Spleen (tissue), 11 donors: ENCODE results near the gene DUSP22. TPM values are rescaled to one million over a fixed set of nuclear protein-coding genes. Genes with fewer than 3 reads are reported as not detected.

ENCODE experiments used
- DNase-seq: peaks from one replicate; pipeline ENCODE4 v3.0.0-alpha.2; 2020
- H3K27ac ChIP-seq, 8 donors: fragments of 200-600 bp; sonication (generic) in 7 of 8; 1 replicate in 4 of 8; 2 replicates in 4 of 8; pipeline versions ENCODE4 v1.5.0 to v1.8.0; 2016 to 2021; ENCODE audit warnings: inconsistent platforms in 4 of 8, mild to moderate bottlenecking in 4 of 8, moderate library complexity in 1 of 8
- H3K27me3 ChIP-seq, 7 donors: fragments of 200-600 bp; sonication (generic) in 6 of 7; replicated peaks in 1 of 7; 1 replicate in 4 of 7; 2 replicates in 3 of 7; pipeline versions ENCODE4 v1.5.0 to v1.8.0; 2016 to 2021; ENCODE audit warnings: inconsistent platforms in 3 of 7, mild to moderate bottlenecking in 1 of 7
- H3K36me3 ChIP-seq, 6 donors: fragments of 200-600 bp; sonication (generic) in 5 of 6; 1 replicate in 4 of 6; 2 replicates in 2 of 6; pipeline versions ENCODE4 v1.5.0 to v1.8.0; 2016 to 2021; ENCODE audit warnings: inconsistent platforms in 2 of 6
- H3K4me1 ChIP-seq, 6 donors: fragments of 200-600 bp; sonication (generic) in 5 of 6; 1 replicate in 3 of 6; 2 replicates in 3 of 6; pipeline versions ENCODE4 v1.5.0 to v1.8.0; 2016 to 2021; ENCODE audit warnings: inconsistent platforms in 3 of 6
- H3K4me3 ChIP-seq, 8 donors: fragments of 200-600 bp; sonication (generic) in 7 of 8; 1 replicate in 4 of 8; 2 replicates in 4 of 8; pipeline versions ENCODE4 v1.5.0 to v1.8.0; 2016 to 2021; ENCODE audit warnings: inconsistent platforms in 4 of 8, mild to moderate bottlenecking in 4 of 8, moderate library complexity in 2 of 8
- H3K9me3 ChIP-seq, 8 donors: fragments of 200-600 bp; sonication (generic) in 7 of 8; 1 replicate in 4 of 8; 2 replicates in 4 of 8; pipeline versions ENCODE4 v1.5.0 to v1.8.0; 2016 to 2021; ENCODE audit warnings: inconsistent platforms in 4 of 8
- POLR2A ChIP-seq, 3 donors: fragments of 450-650 bp; IDR thresholded peaks; one replicate each; pipeline ENCODE4 v1.5.1; 2017; ENCODE audit warnings: antibody characterized with exemption in 3 of 3, mild to moderate bottlenecking in 1 of 3
- POLR2AphosphoS5 ChIP-seq, 3 donors: sonication (generic); formaldehyde crosslinking; IDR thresholded peaks; one replicate each; pipeline ENCODE4 v1.5.1; 2017; ENCODE audit warnings: antibody characterized with exemption in 3 of 3
- WGBS, 5 donors: extraction: QIAGEN DNeasy Blood & Tissue Kit in 3 of 5; methylation state at CpG; one replicate each; pipeline versions ENCODE4 v1.1.5 to v1.1.7; 2013 to 2018; 5-methylcytosine and 5-hydroxymethylcytosine counted together
- intact Hi-C: fragments of 100-400 bp; cut with DNase I; formaldehyde crosslinking; loops from one replicate; pipeline ENCODE4 v1.15.0; 2023; ENCODE audit warnings: low total_unique reads
- polyA plus RNA-seq, 3 donors: library from polyadenylated mRNA; stranded (reverse); fragments of 200-250 nt; gene quantifications; one replicate each; pipeline ENCODE4 v1.2.1, GENCODE V29; 2013
- total RNA-seq, 7 donors: library from RNA; depleted of rRNA in 3 of 7; stranded (reverse); fragments of >200 nt in 3 of 7; fragmentation: NEBNext Ultra II Directional in 4 of 7; extraction: Animal tissue kit (Norgen Biotek cat#: 25700) in 4 of 7; gene quantifications; one replicate each; pipeline versions ENCODE4 v1.1.0 to v1.2.1, GENCODE V29; 2016 to 2021
- TF ChIP-seq, protein P1 (sequence below), 11 experiments: fragments of 200-600 bp in 7 of 11; fragments of 450-650 bp in 4 of 11; sonication (generic) in 4 of 11; IDR thresholded peaks in 8 of 11; conservative IDR thresholded peaks in 3 of 11; 1 replicate in 7 of 11; 2 replicates in 4 of 11; pipeline versions ENCODE4 v1.4.0 to v1.8.0; 2016 to 2021; ENCODE audit warnings: antibody characterized with exemption in 11 of 11, inconsistent platforms in 4 of 11, mild to moderate bottlenecking in 1 of 11
- donor health status: healthy with polysubstance abuse.
- donor health status: DM: no; HTN: no; CAD: no; lungs with moderate emphysema.
- donor health status: DM: no; HTN: no; CAD: no.
- donor health status: Bipolar disorder and iron deficiency.
- donor health status: healthy.
- donor health status: DM: no; HTN: no; CAD: no.
- donor health status: DM: yes; HTN: yes; CAD: no.

The DUSP22 gene
- total and polyA plus RNA-seq, 10 donors = 41.2 to 120 (median 69.4) TPM

DNA sequence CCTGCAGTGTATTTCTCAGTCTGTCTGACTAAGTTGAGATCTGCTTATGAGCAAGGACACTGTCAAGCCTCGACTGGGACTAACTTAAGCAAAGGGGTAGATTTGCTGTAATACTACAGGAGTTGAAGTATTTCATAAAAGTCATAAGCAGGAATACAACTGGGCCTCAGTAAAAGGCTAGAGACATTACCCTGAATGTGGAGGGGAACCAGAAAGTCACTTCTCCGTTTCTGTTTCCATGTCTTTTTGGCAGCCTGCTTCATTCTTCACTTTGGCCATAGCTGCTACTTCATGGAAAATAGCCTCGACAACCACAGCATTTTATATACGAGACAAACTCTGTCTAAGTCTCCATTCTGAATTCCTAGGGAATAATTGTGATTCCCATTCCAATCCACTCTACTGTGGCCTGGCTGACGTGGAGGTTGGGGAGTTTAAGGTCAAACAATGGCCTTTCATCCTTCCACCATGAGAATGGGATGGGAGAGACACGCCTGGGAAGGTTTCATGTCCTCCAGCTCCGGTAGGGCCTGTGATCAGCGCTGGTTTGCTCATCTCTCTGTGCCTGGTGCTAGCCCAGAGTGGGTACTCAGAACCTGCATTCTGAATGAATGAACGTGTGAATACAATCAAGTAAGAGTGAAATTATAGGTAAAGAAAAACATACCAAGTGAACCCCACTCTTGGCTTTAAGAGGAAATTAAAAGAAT lies 37.1 kb upstream of the DUSP22 start:
- H3K4me1 ChIP-seq = peaks cover 0 to 73% (median 28%) of the 10 kb centered on the region in 6 donors
- H3K27me3 ChIP-seq = no peaks in the 10 kb centered on the region
- no peaks in the 10 kb centered on the region for H3K36me3 ChIP-seq
- whole genome bisulfite sequencing, 5 donors = 76 to 86% (median 83%) methylated on average over 9 of the region's 9 CpGs
- H3K27ac ChIP-seq = peak overlapping the region in 2 of 8 donors; percentile 3 to 10
- no peak for DNase-seq
- intact Hi-C loops = no loop called here
- H3K4me3 ChIP-seq = no peak overlapping the region
- TF ChIP-seq POLR2AphosphoS5 (IDR thresholded peaks at IDR 0.05) (no peak), POLR2A (IDR thresholded peaks at IDR 0.05) (no peak)
- TF ChIP-seq, protein P1, sequence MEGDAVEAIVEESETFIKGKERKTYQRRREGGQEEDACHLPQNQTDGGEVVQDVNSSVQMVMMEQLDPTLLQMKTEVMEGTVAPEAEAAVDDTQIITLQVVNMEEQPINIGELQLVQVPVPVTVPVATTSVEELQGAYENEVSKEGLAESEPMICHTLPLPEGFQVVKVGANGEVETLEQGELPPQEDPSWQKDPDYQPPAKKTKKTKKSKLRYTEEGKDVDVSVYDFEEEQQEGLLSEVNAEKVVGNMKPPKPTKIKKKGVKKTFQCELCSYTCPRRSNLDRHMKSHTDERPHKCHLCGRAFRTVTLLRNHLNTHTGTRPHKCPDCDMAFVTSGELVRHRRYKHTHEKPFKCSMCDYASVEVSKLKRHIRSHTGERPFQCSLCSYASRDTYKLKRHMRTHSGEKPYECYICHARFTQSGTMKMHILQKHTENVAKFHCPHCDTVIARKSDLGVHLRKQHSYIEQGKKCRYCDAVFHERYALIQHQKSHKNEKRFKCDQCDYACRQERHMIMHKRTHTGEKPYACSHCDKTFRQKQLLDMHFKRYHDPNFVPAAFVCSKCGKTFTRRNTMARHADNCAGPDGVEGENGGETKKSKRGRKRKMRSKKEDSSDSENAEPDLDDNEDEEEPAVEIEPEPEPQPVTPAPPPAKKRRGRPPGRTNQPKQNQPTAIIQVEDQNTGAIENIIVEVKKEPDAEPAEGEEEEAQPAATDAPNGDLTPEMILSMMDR (IDR thresholded peaks at IDR 0.05 in 8 of 11, conservative IDR thresholded peaks at IDR 0.05 in 3 of 11) = no peak
- peaks cover 0 to 6% (median 0%) of the 10 kb centered on the region in 8 donors for H3K9me3 ChIP-seq

DNA sequence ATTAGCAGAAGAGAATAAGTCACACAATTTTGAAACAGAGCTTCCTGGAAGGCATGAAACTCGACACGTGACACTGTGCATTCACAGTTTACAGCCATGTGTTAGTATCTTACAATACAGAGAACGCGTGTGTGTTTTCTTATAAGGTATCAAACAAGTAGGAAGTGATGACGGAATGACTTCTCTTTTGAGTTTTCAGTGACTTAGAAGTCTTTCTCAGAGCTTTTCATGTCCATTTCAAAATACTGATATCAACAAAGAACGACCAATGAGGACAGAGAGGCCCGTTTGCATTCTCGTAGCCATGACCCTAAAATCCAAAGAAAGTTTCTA lies 36.6 kb upstream of the DUSP22 start:
- Histone ChIP-seq H3K27me3 (no peaks in the 10 kb centered on the region), H3K4me1 (peaks cover 0 to 78% (median 28%) of the 10 kb centered on the region in 6 donors), H3K27ac (peak overlapping the region in 2 of 8 donors; percentile 3 to 24), H3K4me3 (no peak overlapping the region), H3K9me3 (peaks cover 0 to 6% (median 0%) of the 10 kb centered on the region in 8 donors), H3K36me3 (no peaks in the 10 kb centered on the region)
- TF ChIP-seq POLR2AphosphoS5 (IDR thresholded peaks at IDR 0.05) (no peak), POLR2A (IDR thresholded peaks at IDR 0.05) (no peak)
- TF ChIP-seq, protein P1 (IDR thresholded peaks at IDR 0.05 in 8 of 11, conservative IDR thresholded peaks at IDR 0.05 in 3 of 11) = no peak
- no peak for DNase-seq
- 62 to 83% (median 75%) methylated on average over 8 of the region's 8 CpGs for WGBS, 5 donors
- intact Hi-C loops = no loop called here

DNA sequence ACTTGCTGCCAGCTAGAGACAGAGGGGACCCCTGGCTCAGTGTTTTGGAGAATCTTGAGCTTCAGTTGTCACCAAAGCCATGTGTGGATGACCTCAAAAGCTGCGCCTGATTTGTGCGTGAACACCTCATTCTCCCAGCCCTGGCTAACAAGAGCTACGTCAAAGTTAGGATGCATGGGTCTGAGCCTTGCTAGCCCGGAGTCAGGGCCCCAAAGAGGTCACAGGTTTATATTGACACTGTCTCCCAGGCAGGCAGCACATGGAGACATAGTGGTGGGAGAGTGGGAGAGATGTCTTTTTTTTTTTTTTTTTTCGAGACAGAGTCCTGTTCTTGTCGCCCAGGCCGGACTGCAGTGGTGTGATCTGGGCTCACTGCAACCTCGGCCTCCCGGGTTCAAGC lies 36.1 kb upstream of the DUSP22 start:
- peaks cover 0 to 78% (median 28%) of the 10 kb centered on the region in 6 donors for H3K4me1 ChIP-seq
- no peak overlapping the region for H3K4me3 ChIP-seq
- intact Hi-C loops = no loop called here
- WGBS, 5 donors = 92 to 98% (median 96%) methylated on average over 7 to 9 of the region's 9 CpGs
- DNase-seq = no peak
- no peaks in the 10 kb centered on the region for H3K27me3 ChIP-seq
- H3K36me3 ChIP-seq = no peaks in the 10 kb centered on the region
- peaks cover 0 to 6% (median 0%) of the 10 kb centered on the region in 8 donors for H3K9me3 ChIP-seq
- H3K27ac ChIP-seq = peak overlapping the region in 1 of 8 donors; percentile 24
- TF ChIP-seq POLR2AphosphoS5 (IDR thresholded peaks at IDR 0.05) = no peak
- TF ChIP-seq, protein P1 (IDR thresholded peaks at IDR 0.05 in 8 of 11, conservative IDR thresholded peaks at IDR 0.05 in 3 of 11) = no peak
- no peak for TF ChIP-seq POLR2A (IDR thresholded peaks at IDR 0.05)

DNA sequence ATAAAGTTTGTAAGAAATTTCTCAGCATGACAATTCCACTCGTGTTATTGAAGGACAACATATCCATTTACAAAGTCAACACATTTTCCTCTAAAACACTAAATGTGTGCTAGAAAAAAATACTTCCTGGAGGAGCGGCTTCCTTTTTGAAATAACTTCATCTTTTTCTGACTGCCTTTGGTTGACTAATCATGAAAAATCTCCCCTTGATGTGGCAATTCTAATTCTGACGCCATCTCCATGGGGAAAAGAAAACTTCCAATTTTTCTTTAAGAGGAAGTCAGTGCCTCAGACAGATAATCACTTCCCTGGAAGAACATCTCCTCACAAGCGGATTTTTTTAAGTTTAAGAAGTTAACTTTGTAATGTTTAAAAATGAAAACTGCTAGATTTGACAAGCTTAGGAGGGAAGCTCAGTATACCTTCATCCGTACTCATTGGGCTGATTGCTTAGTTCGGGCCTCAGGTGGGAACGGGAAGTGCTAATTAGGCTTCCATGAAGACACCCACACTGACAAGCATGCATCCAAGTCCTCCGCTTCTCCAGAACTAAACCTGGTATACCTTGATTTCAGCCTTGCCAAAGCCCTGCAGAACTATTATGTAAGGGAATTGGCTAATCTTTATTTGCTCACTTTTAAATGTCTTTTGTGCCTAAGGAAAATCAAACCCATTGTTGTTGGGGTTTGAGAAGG lies 35.1 kb upstream of the DUSP22 start:
- 34 to 49% (median 46%) methylated on average over 8 of the region's 8 CpGs for WGBS, 5 donors
- Histone ChIP-seq H3K9me3 (peaks cover 0 to 6% (median 0%) of the 10 kb centered on the region in 8 donors), H3K36me3 (no peaks in the 10 kb centered on the region), H3K27me3 (no peaks in the 10 kb centered on the region), H3K4me1 (peaks cover 0 to 73% (median 28%) of the 10 kb centered on the region in 6 donors), H3K27ac (peak overlapping the region in 1 of 8 donors; percentile 3), H3K4me3 (no peak overlapping the region)
- TF ChIP-seq POLR2AphosphoS5 (IDR thresholded peaks at IDR 0.05) (no peak), POLR2A (IDR thresholded peaks at IDR 0.05) (no peak)
- TF ChIP-seq, protein P1 (IDR thresholded peaks at IDR 0.05 in 8 of 11, conservative IDR thresholded peaks at IDR 0.05 in 3 of 11) = no peak
- no peak for DNase-seq
- intact Hi-C loops = no loop called here
